Right atrium auricular region (tissue), 2 donors: ENCODE measurements around the gene UNKL. TPM values are rescaled to one million over a fixed set of nuclear protein-coding genes. Genes with fewer than 3 reads are reported as not detected.
"Not testable (repeated sequence)": the region's sequence is repeated elsewhere in the genome, so short reads cannot be mapped to it uniquely, and the experiment has no call there.

ENCODE experiments used
- DNase-seq: peaks from one replicate; pipeline ENCODE4 v3.0.0-alpha.2; 2019; ENCODE audit warnings: low spot score
- H3K27ac ChIP-seq, 2 donors: fragments of 200-600 bp; sonication (generic); 1 replicate in 1 of 2; 2 replicates in 1 of 2; pipeline ENCODE4 v1.5.1; 2016 to 2019
- H3K27me3 ChIP-seq, 2 donors: fragments of 200-600 bp; sonication (generic); one replicate each; pipeline versions ENCODE4 v1.5.1 to v1.6.0; 2017 to 2019
- H3K36me3 ChIP-seq: fragments of 200-600 bp; sonication (generic); one replicate; pipeline ENCODE4 v1.5.1; 2016
- H3K4me1 ChIP-seq, 2 donors: fragments of 200-600 bp; sonication (generic); one replicate each; pipeline versions ENCODE4 v1.5.1 to v1.6.0; 2017 to 2019
- H3K4me3 ChIP-seq, 2 donors: fragments of 200-600 bp; sonication (generic); 1 replicate in 1 of 2; 2 replicates in 1 of 2; pipeline ENCODE4 v1.5.1; 2017 to 2019; ENCODE audit warnings: mild to moderate bottlenecking in 1 of 2, moderate library complexity in 1 of 2
- H3K9me3 ChIP-seq, 2 donors: fragments of 200-600 bp; sonication (generic); one replicate each; pipeline ENCODE4 v1.5.1; 2019
- total RNA-seq, 2 donors: library from RNA; depleted of rRNA; stranded (reverse); fragments of >200 nt; gene quantifications; one replicate each; pipeline ENCODE4 v1.1.0, GENCODE V29; 2016
- TF ChIP-seq, protein P1 (sequence below), 2 donors: fragments of 200-600 bp; sonication (generic); IDR thresholded peaks; one replicate each; pipeline ENCODE4 v1.5.1; 2019; ENCODE audit warnings: antibody characterized with exemption in 2 of 2

The UNKL gene
- total RNA-seq, 2 donors from 2014 or later: 11.0 to 17.6 TPM

DNA sequence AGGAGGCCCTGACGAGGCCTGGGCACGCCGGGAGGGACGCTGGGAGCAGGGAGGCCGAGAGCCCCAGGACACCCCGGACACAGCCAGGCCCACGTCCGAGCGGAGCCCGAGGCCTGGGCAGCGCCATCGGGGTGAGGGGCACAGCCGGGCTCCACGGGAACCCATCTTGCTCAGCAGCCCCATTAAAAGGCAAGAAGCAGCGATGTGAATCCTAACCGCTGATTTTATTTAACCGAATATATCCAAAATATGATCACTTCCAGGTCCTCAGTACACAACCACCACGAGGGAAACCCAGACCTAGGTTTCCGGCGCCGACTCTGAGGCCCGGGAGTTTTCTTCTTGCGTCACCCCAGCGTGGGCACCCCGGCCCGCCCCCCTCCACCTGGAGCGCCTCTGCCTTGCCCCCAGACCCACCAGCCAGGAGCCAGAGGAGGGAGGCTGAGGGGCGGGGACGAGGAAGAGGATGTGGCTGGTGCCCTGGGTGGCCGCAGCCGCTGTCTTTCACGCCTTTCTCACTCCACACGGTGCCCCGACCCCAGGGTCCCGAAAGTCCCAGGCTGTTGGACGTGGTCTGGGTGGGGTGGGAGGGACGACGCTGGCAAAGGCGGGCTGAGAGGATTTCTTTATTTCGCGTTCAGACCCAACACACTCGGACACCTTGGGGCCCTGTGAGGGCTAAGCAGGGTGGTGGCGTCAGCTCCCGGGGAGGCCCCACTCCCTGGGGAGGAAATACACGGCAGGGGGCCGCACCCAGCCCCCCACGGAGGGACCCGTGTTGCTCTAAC is 30.4 kb upstream of the UNKL start:
- Histone ChIP-seq H3K27ac (no peak overlapping the region), H3K4me3 (no peak overlapping the region), H3K9me3 (no peaks in the 10 kb centered on the region), H3K4me1 (no peaks in the 10 kb centered on the region), H3K27me3 (no peaks in the 10 kb centered on the region), H3K36me3 (peaks cover 37% of the 10 kb centered on the region)
- DNase-seq: no peak
- TF ChIP-seq, protein P1, sequence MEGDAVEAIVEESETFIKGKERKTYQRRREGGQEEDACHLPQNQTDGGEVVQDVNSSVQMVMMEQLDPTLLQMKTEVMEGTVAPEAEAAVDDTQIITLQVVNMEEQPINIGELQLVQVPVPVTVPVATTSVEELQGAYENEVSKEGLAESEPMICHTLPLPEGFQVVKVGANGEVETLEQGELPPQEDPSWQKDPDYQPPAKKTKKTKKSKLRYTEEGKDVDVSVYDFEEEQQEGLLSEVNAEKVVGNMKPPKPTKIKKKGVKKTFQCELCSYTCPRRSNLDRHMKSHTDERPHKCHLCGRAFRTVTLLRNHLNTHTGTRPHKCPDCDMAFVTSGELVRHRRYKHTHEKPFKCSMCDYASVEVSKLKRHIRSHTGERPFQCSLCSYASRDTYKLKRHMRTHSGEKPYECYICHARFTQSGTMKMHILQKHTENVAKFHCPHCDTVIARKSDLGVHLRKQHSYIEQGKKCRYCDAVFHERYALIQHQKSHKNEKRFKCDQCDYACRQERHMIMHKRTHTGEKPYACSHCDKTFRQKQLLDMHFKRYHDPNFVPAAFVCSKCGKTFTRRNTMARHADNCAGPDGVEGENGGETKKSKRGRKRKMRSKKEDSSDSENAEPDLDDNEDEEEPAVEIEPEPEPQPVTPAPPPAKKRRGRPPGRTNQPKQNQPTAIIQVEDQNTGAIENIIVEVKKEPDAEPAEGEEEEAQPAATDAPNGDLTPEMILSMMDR (IDR thresholded peaks at IDR 0.05): no peak

DNA sequence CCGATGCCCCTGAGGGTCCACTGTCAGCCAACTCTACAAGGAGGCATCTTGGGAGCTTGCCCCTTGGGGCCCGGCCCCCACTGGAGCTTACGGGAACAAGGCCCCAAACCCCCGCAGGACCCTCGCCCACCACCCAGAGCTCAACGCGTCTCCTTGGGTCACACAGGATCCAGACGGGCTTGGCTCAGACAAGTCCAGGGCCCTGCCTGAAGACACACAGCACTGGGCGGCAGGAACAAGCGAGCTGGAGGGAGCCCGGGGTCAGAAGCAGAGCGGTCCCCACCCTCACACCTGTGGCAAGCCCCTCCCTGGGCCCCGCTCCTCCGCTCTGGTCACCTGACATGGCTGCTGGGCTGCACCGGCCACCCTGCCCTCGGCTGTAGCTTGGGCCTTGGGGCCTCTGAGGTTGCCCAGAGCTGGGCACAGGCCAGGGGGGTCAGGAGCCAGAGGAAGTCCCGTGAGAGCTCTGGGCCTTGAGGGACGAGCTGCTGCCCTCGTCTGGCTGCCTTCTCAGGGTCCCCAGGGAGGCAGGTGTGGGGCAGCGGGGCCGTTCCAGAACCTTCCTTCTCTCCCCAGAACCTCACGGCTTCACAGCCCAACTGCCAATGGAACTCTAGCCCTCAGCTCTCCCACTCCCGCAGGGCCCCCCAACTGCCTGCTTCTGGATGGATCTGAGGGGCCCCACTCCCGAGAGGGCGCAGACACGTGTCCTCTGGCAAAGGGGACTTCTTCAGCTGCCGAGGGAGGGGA is 29.7 kb upstream of the UNKL start, which contains the start of gene CCDC154:
Gene CCDC154 (minus strand): TSS at position 577 of the 750 bp plus-strand sequence. CDS start 234 bp downstream, at position 343.
- Histone ChIP-seq H3K9me3 (no peaks in the 10 kb centered on the region), H3K27me3 (no peaks in the 10 kb centered on the region), H3K27ac (no peak within 1 kb of the TSS), H3K4me1 (no peaks in the 10 kb centered on the region), H3K4me3 (no peak within 1 kb of the TSS), H3K36me3 (peaks cover 31% of the 10 kb centered on the region)
- TF ChIP-seq, protein P1 (IDR thresholded peaks at IDR 0.05): no peak
- DNase-seq: no peak

DNA sequence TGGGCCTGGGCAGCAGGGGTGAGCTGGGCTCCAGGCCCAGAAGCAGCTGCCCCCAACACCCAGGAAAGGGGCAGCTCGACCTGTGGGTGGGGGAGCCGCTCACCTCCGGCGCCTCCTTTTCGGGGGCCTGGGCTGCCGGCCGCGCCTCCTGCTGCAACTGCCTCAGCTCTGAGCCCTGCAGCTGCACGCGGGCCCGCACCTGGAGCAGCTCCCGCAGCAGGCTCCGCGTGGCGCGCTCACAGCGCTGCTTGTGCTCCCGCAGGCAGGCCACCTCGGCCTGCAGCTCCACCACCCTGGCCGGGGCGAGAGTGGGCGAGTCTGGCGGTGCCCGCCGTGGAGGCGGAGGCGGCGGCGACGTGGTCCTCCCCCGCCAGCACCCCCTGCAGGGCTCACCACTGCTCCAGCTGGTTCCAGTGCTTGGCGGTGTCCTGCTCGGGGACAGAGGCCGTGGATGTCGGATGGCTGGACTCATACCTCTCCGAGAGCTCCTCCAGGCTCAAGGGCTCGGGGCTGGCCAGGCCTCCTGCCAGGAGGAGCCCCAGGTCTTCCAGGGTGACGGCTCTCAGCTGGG is 29.0 kb upstream of the UNKL start:
- Histone ChIP-seq H3K9me3 (no peaks in the 10 kb centered on the region), H3K27me3 (no peaks in the 10 kb centered on the region), H3K27ac (no peak overlapping the region), H3K4me1 (no peaks in the 10 kb centered on the region), H3K4me3 (no peak overlapping the region), H3K36me3 (peaks cover 31% of the 10 kb centered on the region)
- TF ChIP-seq, protein P1 (IDR thresholded peaks at IDR 0.05): no peak
- no peak for DNase-seq

DNA sequence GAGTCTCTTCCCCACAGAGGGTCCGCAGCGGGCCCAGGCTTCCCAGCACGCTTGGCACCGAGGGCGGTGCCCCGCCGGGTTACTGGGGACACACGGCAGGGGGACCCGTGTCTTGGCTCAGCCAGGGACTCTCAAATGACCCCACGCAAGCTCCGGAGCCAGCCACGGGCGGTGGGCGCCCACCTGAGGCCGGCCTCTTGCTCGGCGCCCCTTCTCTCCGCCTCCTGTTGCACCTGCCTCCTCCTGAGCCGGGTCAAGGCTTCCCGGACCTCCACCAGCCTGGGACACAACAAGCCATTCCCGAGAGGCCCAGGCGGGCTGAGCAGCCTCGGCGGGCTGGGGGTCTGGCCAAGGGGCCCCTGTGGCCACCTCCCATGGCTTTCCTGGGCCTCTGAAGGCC is 28.2 kb upstream of the UNKL start:
- DNase-seq: no peak
- H3K27me3 ChIP-seq: no peaks in the 10 kb centered on the region
- H3K4me1 ChIP-seq: no peaks in the 10 kb centered on the region
- H3K36me3 ChIP-seq: peaks cover 23% of the 10 kb centered on the region
- TF ChIP-seq, protein P1 (IDR thresholded peaks at IDR 0.05): no peak
- H3K27ac ChIP-seq: no peak overlapping the region
- H3K9me3 ChIP-seq: no peaks in the 10 kb centered on the region
- no peak overlapping the region for H3K4me3 ChIP-seq

DNA sequence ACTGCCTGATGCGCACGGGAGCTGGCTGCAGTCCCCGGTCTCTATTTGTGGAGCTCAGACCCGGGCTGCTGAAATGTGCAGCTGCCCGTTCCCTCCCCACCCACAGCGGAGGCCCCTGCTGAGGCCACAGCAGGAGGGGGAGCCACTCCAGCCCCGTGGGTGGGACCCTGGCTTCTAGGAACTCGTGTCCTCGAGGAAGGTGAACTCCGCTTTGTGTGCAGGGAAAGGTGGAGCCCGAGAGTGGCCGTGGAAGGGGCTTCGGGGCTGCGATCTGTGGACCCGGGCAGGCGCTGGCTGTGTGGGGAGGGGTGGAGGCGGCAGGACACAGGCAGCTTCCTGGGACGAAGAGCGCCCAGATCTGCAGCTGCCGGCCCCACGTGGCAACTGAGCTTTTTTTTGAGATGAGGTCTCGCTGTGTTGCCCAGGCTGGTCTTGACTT is 26.9 kb upstream of the UNKL start:
- Histone ChIP-seq H3K4me3 (no peak overlapping the region), H3K9me3 (no peaks in the 10 kb centered on the region), H3K4me1 (no peaks in the 10 kb centered on the region), H3K27ac (no peak overlapping the region), H3K27me3 (no peaks in the 10 kb centered on the region), H3K36me3 (peaks cover 10% of the 10 kb centered on the region)
- DNase-seq: no peak
- TF ChIP-seq, protein P1 (IDR thresholded peaks at IDR 0.05): no peak

DNA sequence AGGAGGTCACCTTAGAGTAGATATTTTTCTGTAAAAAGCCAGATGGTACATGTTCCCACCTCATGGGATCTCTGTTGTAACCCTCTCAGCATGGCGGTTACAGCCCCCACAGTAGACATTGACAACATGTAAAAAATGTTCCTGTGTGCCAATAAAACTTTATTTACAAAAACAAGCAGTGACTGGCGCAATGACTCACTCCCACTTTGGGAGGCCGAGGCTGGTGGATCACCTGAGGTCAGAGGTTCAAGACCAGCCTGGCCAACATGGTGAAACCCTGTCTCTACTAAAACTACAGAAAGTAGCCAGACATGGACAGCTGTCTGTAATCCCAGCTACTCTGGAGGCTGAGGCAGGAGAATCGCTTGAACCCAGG is 25.2 kb upstream of the UNKL start:
- not testable (repeated sequence) for DNase-seq, H3K4me3 ChIP-seq, H3K36me3 ChIP-seq, H3K9me3 ChIP-seq, H3K4me1 ChIP-seq, H3K27me3 ChIP-seq, H3K27ac ChIP-seq
